DOHH2 (cell line): ENCODE data around the gene NFX1.
A peak's percentile ranks its signal among the peaks of the same experiment; 100 is the strongest.

Experiments used
- H3F3A ChIP-seq: fragments of 200-600 bp; sonication (generic), shearing (Covaris generic); 2 replicates; pipeline ENCODE4 v1.6.0; 2016; ENCODE audit warnings: antibody characterized with exemption, mild to moderate bottlenecking; ENCODE audit not compliant: control insufficient read depth, insufficient read depth
- H3K27ac ChIP-seq: fragments of 200-600 bp; sonication (generic); 2 replicates; pipeline ENCODE4 v1.5.1; 2014; ENCODE audit warnings: low read depth, mild to moderate bottlenecking, low read length, moderate library complexity
- H3K27me3 ChIP-seq: fragments of 200-600 bp; sonication (generic); 2 replicates; pipeline ENCODE4 v1.6.1; 2014; ENCODE audit warnings: mild to moderate bottlenecking, low read length, mixed read lengths; ENCODE audit not compliant: control insufficient read depth
- H3K36me3 ChIP-seq: fragments of 200-600 bp; sonication (generic); 2 replicates; pipeline ENCODE4 v1.6.1; 2014; ENCODE audit warnings: mild to moderate bottlenecking, low read length, moderate library complexity, mixed read lengths; ENCODE audit not compliant: control insufficient read depth
- H3K4me1 ChIP-seq: fragments of 200-600 bp; sonication (generic); 2 replicates; pipeline ENCODE4 v1.6.1; 2014; ENCODE audit warnings: mild to moderate bottlenecking, low read length, mixed read lengths; ENCODE audit not compliant: control insufficient read depth
- H3K4me2 ChIP-seq: fragments of 200-600 bp; sonication (generic); 2 replicates; pipeline ENCODE4 v1.6.0; 2014; ENCODE audit warnings: mild to moderate bottlenecking, low read length, moderate library complexity
- H3K4me3 ChIP-seq: fragments of 200-600 bp; sonication (generic); 2 replicates; pipeline ENCODE4 v1.5.1; 2014; ENCODE audit warnings: mild to moderate bottlenecking, low read length, mixed read lengths
- H3K79me2 ChIP-seq: fragments of 200-600 bp; sonication (generic); 2 replicates; pipeline ENCODE4 v1.6.1; 2014; ENCODE audit warnings: mild to moderate bottlenecking, low read length, mixed read lengths; ENCODE audit not compliant: control insufficient read depth
- H3K9me2 ChIP-seq: fragments of 200-600 bp; sonication (generic); replicated peaks from 2 replicates; pipeline ENCODE4 v1.6.1; 2014; ENCODE audit warnings: mild to moderate bottlenecking, low read length, mixed read lengths; ENCODE audit not compliant: control insufficient read depth
- H3K9me3 ChIP-seq: fragments of 200-600 bp; sonication (generic); 2 replicates; pipeline ENCODE4 v1.6.1; 2014; ENCODE audit warnings: antibody characterized with exemption, low read length, mixed read lengths; ENCODE audit not compliant: control insufficient read depth, insufficient read depth
- H4K20me1 ChIP-seq: fragments of 200-600 bp; sonication (generic); 2 replicates; pipeline ENCODE4 v1.6.0; 2014; ENCODE audit warnings: low read depth, mild to moderate bottlenecking, antibody characterized with exemption, low read length, moderate library complexity; ENCODE audit not compliant: control insufficient read depth, insufficient read depth
- EZH2phosphoT487 ChIP-seq: fragments of 200-600 bp; sonication (generic); IDR thresholded peaks from 2 replicates; pipeline ENCODE4 v1.6.1; 2017; ENCODE audit warnings: borderline replicate concordance, mild to moderate bottlenecking, antibody characterized with exemption, low read length, moderate library complexity, mixed read lengths
- TF ChIP-seq, protein P1 (sequence below): fragments of 200-600 bp; sonication (generic); IDR thresholded peaks from one replicate; pipeline ENCODE4 v1.5.1; 2014; ENCODE audit warnings: antibody characterized with exemption, mild to moderate bottlenecking, low read depth, low read length; ENCODE audit not compliant: poor library complexity, severe bottlenecking

Gene NFX1

GRCh38 chr9:33263131-33264002, 26.9 kb upstream of the NFX1 start:
- H4K20me1 ChIP-seq, result no peaks in the 10 kb centered on the region
- peaks cover 80% of the 10 kb centered on the region for H3K36me3 ChIP-seq
- H3K27ac ChIP-seq, result peak overlapping the region; percentile 48

GRCh38 chr9:33264003-33264472, 26.3 kb upstream of the NFX1 start:
- no peaks in the 10 kb centered on the region for H3K9me3 ChIP-seq
- peaks cover 80% of the 10 kb centered on the region for H3K36me3 ChIP-seq
- H3K4me1 ChIP-seq, result peaks cover 20% of the 10 kb centered on the region

More at GRCh38 chr9:33263131-33264002, 26.9 kb upstream of the NFX1 start:
- H3K9me2 ChIP-seq, result no peaks in the 10 kb centered on the region
- TF ChIP-seq, protein P1, sequence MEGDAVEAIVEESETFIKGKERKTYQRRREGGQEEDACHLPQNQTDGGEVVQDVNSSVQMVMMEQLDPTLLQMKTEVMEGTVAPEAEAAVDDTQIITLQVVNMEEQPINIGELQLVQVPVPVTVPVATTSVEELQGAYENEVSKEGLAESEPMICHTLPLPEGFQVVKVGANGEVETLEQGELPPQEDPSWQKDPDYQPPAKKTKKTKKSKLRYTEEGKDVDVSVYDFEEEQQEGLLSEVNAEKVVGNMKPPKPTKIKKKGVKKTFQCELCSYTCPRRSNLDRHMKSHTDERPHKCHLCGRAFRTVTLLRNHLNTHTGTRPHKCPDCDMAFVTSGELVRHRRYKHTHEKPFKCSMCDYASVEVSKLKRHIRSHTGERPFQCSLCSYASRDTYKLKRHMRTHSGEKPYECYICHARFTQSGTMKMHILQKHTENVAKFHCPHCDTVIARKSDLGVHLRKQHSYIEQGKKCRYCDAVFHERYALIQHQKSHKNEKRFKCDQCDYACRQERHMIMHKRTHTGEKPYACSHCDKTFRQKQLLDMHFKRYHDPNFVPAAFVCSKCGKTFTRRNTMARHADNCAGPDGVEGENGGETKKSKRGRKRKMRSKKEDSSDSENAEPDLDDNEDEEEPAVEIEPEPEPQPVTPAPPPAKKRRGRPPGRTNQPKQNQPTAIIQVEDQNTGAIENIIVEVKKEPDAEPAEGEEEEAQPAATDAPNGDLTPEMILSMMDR, result no peak
- TF ChIP-seq EZH2phosphoT487, result no peak
- peaks cover 20% of the 10 kb centered on the region for H3K4me1 ChIP-seq
- H3K27me3 ChIP-seq, result no peaks in the 10 kb centered on the region
- H3K4me3 ChIP-seq, result peak overlapping the region; percentile 89
- peaks cover 69% of the 10 kb centered on the region for H3K79me2 ChIP-seq
- H3K9me3 ChIP-seq, result no peaks in the 10 kb centered on the region
- peak overlapping the region; percentile 95 for H3K4me2 ChIP-seq
- H3F3A ChIP-seq, result no peaks in the 10 kb centered on the region

DNA sequence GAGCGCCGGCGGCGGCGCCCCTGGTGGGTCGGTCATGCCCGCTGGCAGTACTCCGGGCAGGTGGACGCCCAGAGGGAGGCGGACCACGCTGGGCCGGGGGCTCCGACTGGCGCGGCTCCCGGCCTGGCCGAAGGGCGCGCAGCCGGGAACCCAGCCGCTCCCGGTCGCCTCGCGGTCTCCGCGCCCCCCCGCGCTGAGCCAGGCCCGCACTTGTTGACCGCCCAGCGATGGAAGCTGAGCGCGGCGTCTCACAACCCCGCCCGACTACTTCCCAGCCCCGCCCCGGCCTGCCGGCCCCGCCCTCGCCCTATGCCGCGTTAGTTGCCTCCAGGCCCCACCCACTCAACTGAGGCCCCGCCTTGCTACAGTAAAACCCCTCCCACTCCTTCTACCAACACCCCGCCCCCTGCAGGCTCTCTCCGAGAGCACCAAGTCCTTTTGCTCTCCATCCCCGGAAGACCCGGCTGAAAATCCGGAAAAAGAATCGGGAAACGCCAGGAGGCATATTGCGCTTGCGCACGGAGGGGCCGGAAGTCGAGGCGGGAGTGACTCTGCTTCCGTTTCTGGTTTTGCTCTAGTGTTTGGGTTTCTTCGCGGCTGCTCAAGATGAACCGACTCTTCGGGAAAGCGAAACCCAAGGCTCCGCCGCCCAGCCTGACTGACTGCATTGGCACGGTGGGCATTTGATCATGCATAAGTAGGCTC, 25.7 kb upstream of the NFX1 start, which contains the start of the genes BAG1 and CHMP5:
Gene BAG1, minus strand, starts transcription at position 236 of the 705 bp plus-strand sequence.
Gene CHMP5, plus strand, starts transcription at position 577 of the 705 bp plus-strand sequence. Its CDS starts 30 bp downstream, at position 607.
- Histone ChIP-seq H3K27ac (peak within 1 kb of the TSS; percentile 48), H3K4me1 (peaks cover 20% of the 10 kb centered on the region), H3K9me3 (no peaks in the 10 kb centered on the region), H3K9me2 (no peaks in the 10 kb centered on the region), H3K36me3 (peaks cover 77% of the 10 kb centered on the region), H3K4me3 (peak within 1 kb of the TSS; percentile 89), H3K27me3 (no peaks in the 10 kb centered on the region), H3K4me2 (peak within 1 kb of the TSS; percentile 98), H3F3A (no peaks in the 10 kb centered on the region), H4K20me1 (no peaks in the 10 kb centered on the region), H3K79me2 (peaks cover 62% of the 10 kb centered on the region)
- TF ChIP-seq, protein P1, result no peak
- no peak for TF ChIP-seq EZH2phosphoT487

More at GRCh38 chr9:33264003-33264472, 26.3 kb upstream of the NFX1 start:
- Histone ChIP-seq H3K4me3 (peak overlapping the region; percentile 89), H4K20me1 (no peaks in the 10 kb centered on the region), H3K9me2 (no peaks in the 10 kb centered on the region), H3K27me3 (no peaks in the 10 kb centered on the region), H3K27ac (peak overlapping the region; percentile 48), H3K79me2 (peaks cover 64% of the 10 kb centered on the region), H3F3A (no peaks in the 10 kb centered on the region), H3K4me2 (peak overlapping the region; percentile 95)
- TF ChIP-seq EZH2phosphoT487, result no peak
- TF ChIP-seq, protein P1, result no peak
